H1 (cell line): ENCODE measurements around the gene TMEM232. TPM values are rescaled to one million over a fixed set of nuclear protein-coding genes. Genes with fewer than 3 reads are reported as not detected.

Experiments
- CHD2 ChIP-seq: IDR thresholded peaks from 2 replicates; pipeline ENCODE4 v1.6.1; 2012; ENCODE audit warnings: low read length, improper control_type of control experiment
- JUN ChIP-seq: IDR thresholded peaks from 2 replicates; pipeline ENCODE4 v1.6.1; 2011; ENCODE audit warnings: low read depth, mild to moderate bottlenecking, improper control_type of control experiment, low read length
- POLR2A ChIP-seq, 2 experiments: IDR thresholded peaks; 1 replicate in 1 of 2; 2 replicates in 1 of 2; pipeline ENCODE4 v1.6.1; 2011; ENCODE audit warnings: low read depth in 2 of 2, low read length in 2 of 2, mild to moderate bottlenecking in 2 of 2; ENCODE audit errors: control extremely low read depth in 1 of 2
- POLR2AphosphoS5 ChIP-seq: IDR thresholded peaks from 2 replicates; pipeline ENCODE4 v1.6.1; 2011; ENCODE audit warnings: low read depth, low read length
- SAP30 ChIP-seq: fragments of 300-600 bp; sonication (generic); IDR thresholded peaks from 2 replicates; pipeline ENCODE4 v1.7.1; 2012; ENCODE audit warnings: low read length, moderate library complexity, mild to moderate bottlenecking, inconsistent platforms; ENCODE audit not compliant: insufficient read depth, insufficient replicate concordance
- TAF7 ChIP-seq: optimal IDR thresholded peaks from 2 replicates; pipeline ENCODE3; 2011; ENCODE audit warnings: low read depth, mild to moderate bottlenecking, inconsistent platforms, low read length, moderate library complexity, borderline replicate concordance
- polyA plus RNA-seq, 7 experiments: library from polyadenylated mRNA; depleted of rRNA in 3 of 7; stranded (reverse) in 5 of 7; unstranded in 2 of 7; fragments of >200 nt in 5 of 7; fragments of 200-250 nt in 2 of 7; gene quantifications; 1 replicate in 5 of 7; 2 replicates in 1 of 7; 4 replicates in 1 of 7; pipeline versions ENCODE4 v1.2.1 to v1.2.3, GENCODE V29; 2011 to 2013; ENCODE audit warnings: missing spikeins in 2 of 7, mixed read lengths in 2 of 7
- total RNA-seq: library from RNA; stranded (reverse); fragmentation: NEBNext Ultra II Directional; extraction: Animal tissue kit (Norgen Biotek cat#: 25700); gene quantifications from 2 replicates; pipeline ENCODE4 v1.2.1, GENCODE V29; 2021

Gene TMEM232
- total and polyA plus RNA-seq, 2 of the 8 experiments (the other 6 are each of a cell fraction or from before 2014, with no cell fraction given) = 0.38 to 1.3 TPM

DNA sequence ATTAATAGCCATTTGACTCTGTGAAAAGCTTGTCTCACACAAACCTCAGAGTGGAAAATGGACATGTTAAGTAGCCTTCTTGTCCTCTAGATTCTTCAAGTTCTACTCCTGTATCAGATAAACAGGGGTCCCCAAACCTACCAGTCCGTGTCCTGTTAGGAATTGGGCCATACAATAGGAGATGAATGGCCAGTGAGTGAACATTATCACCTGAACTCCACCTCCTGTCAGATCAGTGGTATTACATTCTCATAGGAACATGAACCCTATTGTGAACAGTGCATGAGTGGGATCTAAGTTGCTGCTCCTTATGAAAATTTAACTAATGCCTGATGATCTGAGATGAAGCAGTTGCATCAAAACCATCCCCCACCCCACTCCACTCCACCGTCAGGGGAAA is 136.3 kb downstream of the TMEM232 start (continued):
- no peak for TF ChIP-seq SAP30
- no peak for TF ChIP-seq POLR2AphosphoS5
- TF ChIP-seq TAF7 = no peak
- TF ChIP-seq JUN = no peak
- no peak for TF ChIP-seq POLR2A (IDR thresholded peaks at IDR 0.05; ENCODE audit: control extremely low read depth in 1 of 2, low read depth in 2 of 2, low read length in 2 of 2)
- TF ChIP-seq CHD2 = no peak
